ENCODE measurements around the gene HACE1.
A peak's percentile ranks its signal among the peaks of the same experiment; 100 is the strongest.

Gene HACE1

GRCh38 chr6:104704191-104704590 is 155.5 kb downstream of the HACE1 start:
- DNase-seq: no peak
- in situ Hi-C loops (cut with HindIII; ENCODE audit: low pct_ligation_motif_present, low pct_unique_long_range_greater_than_20kb, low sequenced_read_pairs): no loop called here

GRCh38 chr6:104702126-104702841 is 157.4 kb downstream of the HACE1 start:
- in situ Hi-C loops (cut with HindIII; ENCODE audit: low pct_ligation_motif_present, low pct_unique_long_range_greater_than_20kb, low sequenced_read_pairs): no loop called here
- DNase-seq: no peak

GRCh38 chr6:104700371-104701185 is 159.1 kb downstream of the HACE1 start:
- in situ Hi-C loops (cut with HindIII; ENCODE audit: low pct_ligation_motif_present, low pct_unique_long_range_greater_than_20kb, low sequenced_read_pairs): no loop called here
- no peak for DNase-seq

- in situ Hi-C loops (cut with HindIII; ENCODE audit: low pct_ligation_motif_present, low pct_unique_long_range_greater_than_20kb, low sequenced_read_pairs): no loop called here
- no peak for DNase-seq
Measured at GRCh38 chr6:104699593-104700329, 160.0 kb downstream of the HACE1 start.

GRCh38 chr6:104698979-104699378 is 160.7 kb downstream of the HACE1 start:
- in situ Hi-C loops (cut with HindIII; ENCODE audit: low pct_ligation_motif_present, low pct_unique_long_range_greater_than_20kb, low sequenced_read_pairs): no loop called here
- DNase-seq: no peak

GRCh38 chr6:104692008-104692407 is 167.7 kb downstream of the HACE1 start:
- DNase-seq: no peak
- in situ Hi-C loops (cut with HindIII; ENCODE audit: low pct_ligation_motif_present, low pct_unique_long_range_greater_than_20kb, low sequenced_read_pairs): no loop called here

- no peak for DNase-seq
- in situ Hi-C loops (cut with HindIII; ENCODE audit: low pct_ligation_motif_present, low pct_unique_long_range_greater_than_20kb, low sequenced_read_pairs): no loop called here
Measured at GRCh38 chr6:104689551-104690205, 170.0 kb downstream of the HACE1 start.

GRCh38 chr6:104688283-104688969 is 171.3 kb downstream of the HACE1 start:
- no peak for DNase-seq
- in situ Hi-C loops (cut with HindIII; ENCODE audit: low pct_ligation_motif_present, low pct_unique_long_range_greater_than_20kb, low sequenced_read_pairs): no loop called here

- DNase-seq: no peak
- in situ Hi-C loops (cut with HindIII; ENCODE audit: low pct_ligation_motif_present, low pct_unique_long_range_greater_than_20kb, low sequenced_read_pairs): no loop called here
Measured at GRCh38 chr6:104686550-104687175, 173.1 kb downstream of the HACE1 start.

GRCh38 chr6:104685871-104686549 is 173.7 kb downstream of the HACE1 start:
- in situ Hi-C loops (cut with HindIII; ENCODE audit: low pct_ligation_motif_present, low pct_unique_long_range_greater_than_20kb, low sequenced_read_pairs): no loop called here
- no peak for DNase-seq

- in situ Hi-C loops (cut with HindIII; ENCODE audit: low pct_ligation_motif_present, low pct_unique_long_range_greater_than_20kb, low sequenced_read_pairs): no loop called here
- no peak for DNase-seq
Measured at GRCh38 chr6:104684911-104685415, 174.8 kb downstream of the HACE1 start.

- in situ Hi-C loops (cut with HindIII; ENCODE audit: low pct_ligation_motif_present, low pct_unique_long_range_greater_than_20kb, low sequenced_read_pairs): no loop called here
- no peak for DNase-seq
Measured at GRCh38 chr6:104683809-104684208, 175.9 kb downstream of the HACE1 start.

GRCh38 chr6:104682722-104683643 is 176.7 kb downstream of the HACE1 start:
- in situ Hi-C loops (cut with HindIII; ENCODE audit: low pct_ligation_motif_present, low pct_unique_long_range_greater_than_20kb, low sequenced_read_pairs): no loop called here
- peak; percentile 59 for DNase-seq

GRCh38 chr6:104680539-104680938 is 179.2 kb downstream of the HACE1 start:
- in situ Hi-C loops (cut with HindIII; ENCODE audit: low pct_ligation_motif_present, low pct_unique_long_range_greater_than_20kb, low sequenced_read_pairs): no loop called here
- DNase-seq: no peak

- no peak for DNase-seq
- in situ Hi-C loops (cut with HindIII; ENCODE audit: low pct_ligation_motif_present, low pct_unique_long_range_greater_than_20kb, low sequenced_read_pairs): no loop called here
Measured at GRCh38 chr6:104679971-104680370, 179.7 kb downstream of the HACE1 start.

Data from ACHN (cell line).